ENCODE measurements around the gene AK5. TPM values are rescaled to one million over a fixed set of nuclear protein-coding genes. Genes with fewer than 3 reads are reported as not detected.

AK5 gene
- total and polyA plus RNA-seq, 12 donors: 0.25 to 1.7 (median 0.87) TPM

GRCh38 chr1:77533660-77534305 lies 252.0 kb downstream of the AK5 start:
- DNase-seq (peak; percentile 34 to 62), ATAC-seq (peak in 7 of 8 donors; percentile 38 to 74 (median 57))
- Histone ChIP-seq H3K27ac (no peak overlapping the region), H3K27me3 (no peaks in the 10 kb centered on the region), H3K4me3 (no peak overlapping the region), H3K36me3 (no peaks in the 10 kb centered on the region), H3K9me3 (no peaks in the 10 kb centered on the region), H3K4me1 (peaks cover 0 to 16% (median 0%) of the 10 kb centered on the region in 9 donors)
- intact Hi-C loops (cut with DNase I): loop anchor here in 9 of 10 donors (2.0 to 10.0 kb wide), 5 partner anchors 151 to 386 kb away; partner anchors contain the start of gene ZZZ3 (in 2 of the 9)
- TF ChIP-seq, protein P1, sequence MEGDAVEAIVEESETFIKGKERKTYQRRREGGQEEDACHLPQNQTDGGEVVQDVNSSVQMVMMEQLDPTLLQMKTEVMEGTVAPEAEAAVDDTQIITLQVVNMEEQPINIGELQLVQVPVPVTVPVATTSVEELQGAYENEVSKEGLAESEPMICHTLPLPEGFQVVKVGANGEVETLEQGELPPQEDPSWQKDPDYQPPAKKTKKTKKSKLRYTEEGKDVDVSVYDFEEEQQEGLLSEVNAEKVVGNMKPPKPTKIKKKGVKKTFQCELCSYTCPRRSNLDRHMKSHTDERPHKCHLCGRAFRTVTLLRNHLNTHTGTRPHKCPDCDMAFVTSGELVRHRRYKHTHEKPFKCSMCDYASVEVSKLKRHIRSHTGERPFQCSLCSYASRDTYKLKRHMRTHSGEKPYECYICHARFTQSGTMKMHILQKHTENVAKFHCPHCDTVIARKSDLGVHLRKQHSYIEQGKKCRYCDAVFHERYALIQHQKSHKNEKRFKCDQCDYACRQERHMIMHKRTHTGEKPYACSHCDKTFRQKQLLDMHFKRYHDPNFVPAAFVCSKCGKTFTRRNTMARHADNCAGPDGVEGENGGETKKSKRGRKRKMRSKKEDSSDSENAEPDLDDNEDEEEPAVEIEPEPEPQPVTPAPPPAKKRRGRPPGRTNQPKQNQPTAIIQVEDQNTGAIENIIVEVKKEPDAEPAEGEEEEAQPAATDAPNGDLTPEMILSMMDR (IDR thresholded peaks at IDR 0.05): peak; percentile 68 to 87 (median 84)
- 34 to 39% methylated on average over 11 of the region's 11 CpGs for WGBS, 2 donors

DNA sequence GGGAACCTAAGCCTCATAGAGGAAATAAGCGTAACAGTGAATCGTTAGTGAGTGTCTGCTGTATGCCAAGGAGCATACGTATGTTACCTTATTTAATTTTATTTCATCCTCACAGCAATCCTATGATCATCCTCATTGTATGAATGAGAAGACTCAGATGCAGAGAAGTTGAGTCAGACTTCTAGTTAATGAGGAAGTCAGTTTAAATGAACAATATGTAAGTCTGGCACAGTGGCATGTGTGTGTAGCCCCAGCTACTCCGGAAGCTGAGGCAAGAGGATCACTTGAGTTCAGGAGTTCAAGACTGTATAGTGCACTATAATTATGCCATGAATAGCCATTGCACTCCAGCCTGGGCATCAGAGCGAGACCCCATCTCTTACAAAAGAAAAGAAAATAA lies 252.6 kb downstream of the AK5 start:
- Histone ChIP-seq H3K36me3 (no peaks in the 10 kb centered on the region), H3K27ac (no peak overlapping the region), H3K4me1 (peaks cover 0 to 18% (median 3%) of the 10 kb centered on the region in 9 donors), H3K9me3 (no peaks in the 10 kb centered on the region), H3K4me3 (no peak overlapping the region), H3K27me3 (no peaks in the 10 kb centered on the region)
- intact Hi-C loops (cut with DNase I): loop anchor here in 9 of 10 donors (2.0 to 10.0 kb wide), 5 partner anchors 150 to 387 kb away; partner anchors contain the start of gene ZZZ3 (in 2 of the 9)
- TF ChIP-seq, protein P1 (IDR thresholded peaks at IDR 0.05): no peak
- DNase-seq: no peak
- 79 to 83% methylated on average over 5 of the region's 5 CpGs for WGBS, 2 donors
- no peak for ATAC-seq

DNA sequence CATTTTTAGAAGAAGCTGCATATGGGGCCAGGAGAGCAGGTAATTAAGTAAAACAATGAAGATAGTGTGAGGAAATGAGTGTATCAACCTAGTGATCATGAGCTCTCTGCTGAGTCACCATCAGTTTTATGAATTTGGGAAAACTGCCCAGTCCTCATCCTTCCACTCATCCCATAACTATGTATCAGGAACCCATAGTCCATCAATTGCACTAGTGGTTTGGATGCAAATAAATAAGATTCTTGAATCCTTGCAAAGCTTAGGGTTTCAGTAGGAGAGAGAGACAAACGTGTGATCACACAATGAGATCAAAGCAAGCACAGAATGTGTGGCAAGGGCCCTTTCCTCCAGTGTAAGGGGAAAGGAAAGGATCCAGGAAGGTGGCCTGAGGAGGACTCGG lies 255.0 kb downstream of the AK5 start:
- no peaks in the 10 kb centered on the region for H3K27me3 ChIP-seq
- TF ChIP-seq, protein P1 (IDR thresholded peaks at IDR 0.05): no peak
- H3K4me1 ChIP-seq: peaks cover 0 to 26% (median 12%) of the 10 kb centered on the region in 9 donors
- no peaks in the 10 kb centered on the region for H3K36me3 ChIP-seq
- no peak overlapping the region for H3K27ac ChIP-seq
- no peaks in the 10 kb centered on the region for H3K9me3 ChIP-seq
- intact Hi-C loops (cut with DNase I): loop anchor here in 4 of 10 donors (10.0 kb wide), 2 partner anchors 148 to 382 kb away; partner anchors contain the start of gene ZZZ3 (in 2 of the 4)
- DNase-seq (no peak), ATAC-seq (no peak)
- no peak overlapping the region for H3K4me3 ChIP-seq
- WGBS, 2 donors: 62 to 69% methylated on average over 2 of the region's 2 CpGs

DNA sequence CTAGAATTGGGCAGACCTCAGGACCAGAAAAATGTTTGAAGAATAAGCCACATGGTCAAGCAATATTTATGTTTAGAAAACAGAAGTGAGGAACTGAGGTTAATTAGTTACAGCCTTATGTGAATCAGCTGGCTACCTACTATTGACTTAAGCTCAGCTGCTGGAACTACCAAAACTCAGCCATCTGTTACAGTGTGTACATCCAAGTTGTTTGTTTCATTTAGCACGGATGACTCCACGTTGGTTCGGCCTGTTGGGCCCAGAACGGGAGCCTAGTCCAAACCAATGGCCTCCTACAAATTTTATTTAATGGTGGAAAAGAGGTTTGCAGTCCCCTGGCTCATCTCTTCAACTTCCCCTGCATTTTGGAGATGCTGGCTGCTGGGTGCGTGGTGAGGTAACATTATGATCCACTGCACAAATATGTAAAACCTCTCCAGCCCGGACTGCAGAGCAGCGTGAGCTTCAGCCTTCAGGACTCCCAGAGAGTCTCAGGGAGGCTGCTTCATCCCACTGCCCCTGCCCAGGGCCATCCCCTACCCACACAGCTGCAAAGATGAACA lies 257.2 kb downstream of the AK5 start:
- DNase-seq (no peak), ATAC-seq (peak; percentile 44 to 79 (median 66))
- H3K36me3 ChIP-seq: no peaks in the 10 kb centered on the region
- 73 to 75% methylated on average over 7 of the region's 7 CpGs for WGBS, 2 donors
- H3K4me3 ChIP-seq: no peak overlapping the region
- peaks cover 0 to 18% (median 12%) of the 10 kb centered on the region in 9 donors for H3K4me1 ChIP-seq
- intact Hi-C loops (cut with DNase I): loop anchor here in 4 of 10 donors (10.0 kb wide), 2 partner anchors 146 to 384 kb away; partner anchors contain the start of gene ZZZ3 (in 2 of the 4)
- peak overlapping the region in 9 of 10 donors; percentile 2 to 52 (median 28) for H3K27ac ChIP-seq
- no peaks in the 10 kb centered on the region for H3K27me3 ChIP-seq
- TF ChIP-seq, protein P1 (IDR thresholded peaks at IDR 0.05): no peak
- H3K9me3 ChIP-seq: no peaks in the 10 kb centered on the region
